Umbilical cord (tissue), 2 donors: ENCODE results near the gene SPAG8. TPM values are rescaled to one million over a fixed set of nuclear protein-coding genes. Genes with fewer than 3 reads are reported as not detected.

ENCODE experiments used
- DNase-seq: peaks from one replicate; pipeline ENCODE4 v3.0.0-alpha.2; 2015; ENCODE audit warnings: low spot score
- total RNA-seq: library from RNA; depleted of rRNA; stranded (reverse); fragments of >200 nt; gene quantifications from one replicate; pipeline ENCODE4 v1.2.3, GENCODE V29; 2014; ENCODE audit warnings: low replicate concordance; ENCODE audit not compliant: insufficient read depth

The SPAG8 gene
- total RNA-seq, 1 donor from 2014 or later = 5.1 TPM

- DNase-seq = no peak
Measured at GRCh38 chr9:35811381-35812024, 559 bp downstream of the SPAG8 start.

DNA sequence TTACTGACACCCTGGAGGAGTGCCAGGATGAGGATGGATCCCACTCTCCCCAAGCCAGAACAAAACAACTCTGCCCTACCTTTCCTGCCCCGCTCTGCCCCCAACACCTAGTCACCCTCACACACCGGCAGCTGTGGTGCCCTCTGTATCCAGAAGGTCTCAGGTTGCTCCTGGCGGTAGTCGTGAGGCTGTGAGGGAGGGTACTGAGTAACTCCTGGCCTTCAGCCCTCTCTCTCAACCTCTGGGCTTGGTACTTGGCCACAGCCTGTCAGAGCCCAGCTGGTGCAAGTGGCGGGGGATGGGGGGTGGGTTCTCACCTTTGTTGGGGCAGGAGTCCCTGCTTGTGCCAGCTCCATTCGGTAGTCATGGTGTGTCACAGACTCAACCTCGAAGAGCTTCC, 1.9 kb downstream of the SPAG8 start:
- DNase-seq = no peak

GRCh38 chr9:35808433-35808832, 3.6 kb downstream of the SPAG8 start:
- DNase-seq = no peak

DNA sequence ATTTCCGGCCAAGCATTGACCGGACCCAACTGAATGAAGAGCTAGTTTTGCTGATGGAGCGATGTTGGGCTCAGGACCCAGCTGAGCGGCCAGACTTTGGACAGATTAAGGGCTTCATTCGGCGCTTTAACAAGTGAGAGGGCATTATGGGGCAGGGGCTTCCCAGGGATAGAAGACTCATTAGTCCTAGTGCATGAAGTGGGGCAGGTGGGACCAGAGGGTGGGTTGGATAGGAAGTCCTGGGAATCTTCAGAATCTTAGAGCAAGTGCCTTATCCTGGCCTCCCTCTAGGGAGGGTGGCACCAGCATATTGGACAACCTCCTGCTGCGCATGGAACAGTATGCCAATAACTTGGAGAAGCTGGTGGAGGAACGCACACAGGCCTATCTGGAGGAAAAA, 6.0 kb downstream of the SPAG8 start:
- DNase-seq = no peak

DNA sequence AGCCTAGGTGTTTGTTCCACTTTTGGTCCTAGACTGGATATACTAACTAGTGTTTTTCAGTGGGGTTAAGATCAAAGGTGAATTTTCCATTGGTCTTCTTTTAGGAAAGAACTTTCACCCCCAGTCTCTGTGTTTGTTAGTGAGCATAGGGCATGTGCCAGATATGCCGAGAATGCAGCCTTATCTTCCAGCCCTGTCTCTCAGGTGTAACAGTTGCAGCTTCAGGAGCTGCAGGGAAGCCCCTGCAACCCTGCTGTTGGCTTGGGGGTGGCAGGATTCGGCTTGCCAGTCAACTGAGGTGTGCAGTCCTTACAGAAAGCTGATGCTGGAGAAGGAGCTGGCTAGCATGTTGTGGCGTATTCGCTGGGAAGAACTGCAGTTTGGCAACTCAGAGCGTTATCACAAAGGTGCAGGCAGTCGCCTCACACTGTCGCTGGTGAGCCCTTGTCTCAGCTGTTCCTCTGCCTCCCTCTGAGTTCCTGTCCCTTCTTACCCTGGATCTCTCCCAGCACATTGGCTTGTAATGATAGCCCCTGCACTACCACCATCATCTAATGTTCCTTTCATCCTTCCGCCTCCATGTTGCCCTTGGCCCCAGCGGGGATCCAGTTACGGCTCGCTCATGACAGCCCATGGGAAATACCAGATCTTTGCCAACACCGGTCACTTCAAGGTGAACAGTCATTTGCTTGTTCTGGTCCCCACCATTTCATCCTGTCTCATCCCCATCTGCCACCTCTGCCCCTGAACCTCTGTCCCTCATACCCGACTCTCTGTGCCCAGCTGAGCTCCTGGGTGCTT, 10.5 kb downstream of the SPAG8 start:
- no peak for DNase-seq

DNA sequence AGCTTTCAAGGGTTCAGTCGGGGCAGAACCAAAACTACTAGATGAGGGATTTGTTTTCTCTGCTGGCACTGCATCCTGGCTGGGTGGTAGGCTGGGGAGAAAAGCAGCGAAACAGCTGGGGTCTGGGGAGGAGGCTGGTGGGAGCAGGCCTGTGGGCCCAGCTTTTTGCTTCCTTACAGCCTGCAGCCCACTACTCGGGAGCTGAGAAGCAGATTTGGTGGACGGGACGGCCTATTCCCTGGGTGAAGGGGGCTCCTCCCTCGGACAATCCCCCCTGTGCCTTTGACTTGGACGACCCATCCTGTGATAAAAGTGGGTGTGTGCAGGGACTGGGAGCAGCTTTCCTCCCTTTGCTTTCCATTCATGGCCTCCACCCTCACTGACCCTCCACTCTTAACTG, 11.5 kb downstream of the SPAG8 start:
- DNase-seq = no peak

- DNase-seq = no peak
Measured at GRCh38 chr9:35798658-35799374, 13.2 kb downstream of the SPAG8 start.

DNA sequence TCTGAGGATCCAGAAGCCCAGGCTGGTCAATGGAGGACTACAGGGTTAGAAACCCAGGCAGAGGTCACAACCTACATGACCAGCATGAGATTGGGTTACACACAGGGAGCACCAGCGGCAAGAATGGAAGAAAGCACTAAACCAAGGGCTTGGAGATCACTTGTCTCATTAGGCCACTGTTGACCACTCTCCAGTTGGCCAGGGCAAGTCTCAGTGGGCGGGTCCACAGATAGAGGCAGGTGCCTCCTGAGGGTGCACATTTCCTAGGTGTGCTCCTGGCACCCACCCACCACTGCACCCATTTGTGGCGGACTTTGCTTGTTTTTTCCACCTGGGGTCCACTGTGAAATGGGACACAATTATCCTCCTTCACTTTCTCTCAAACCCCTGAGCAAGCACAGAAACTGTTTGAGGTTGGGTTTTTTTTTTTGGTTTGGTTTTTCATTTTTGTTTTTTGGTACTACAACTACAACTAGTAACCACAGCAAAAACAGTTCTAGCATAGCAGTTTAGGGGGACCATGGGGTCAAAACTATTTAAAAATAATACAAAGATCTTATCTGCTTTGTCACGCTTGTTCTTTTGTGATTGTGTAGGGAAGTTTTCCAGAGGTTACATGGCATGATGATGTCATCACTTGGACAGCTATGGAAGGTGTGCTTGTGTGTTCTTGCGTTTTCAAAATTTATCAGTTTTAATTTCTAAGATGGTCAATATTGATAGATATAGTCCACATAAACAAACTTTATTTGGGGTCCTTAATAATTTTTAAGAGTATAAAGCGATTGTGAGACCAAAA, 14.6 kb downstream of the SPAG8 start:
- no peak for DNase-seq

DNA sequence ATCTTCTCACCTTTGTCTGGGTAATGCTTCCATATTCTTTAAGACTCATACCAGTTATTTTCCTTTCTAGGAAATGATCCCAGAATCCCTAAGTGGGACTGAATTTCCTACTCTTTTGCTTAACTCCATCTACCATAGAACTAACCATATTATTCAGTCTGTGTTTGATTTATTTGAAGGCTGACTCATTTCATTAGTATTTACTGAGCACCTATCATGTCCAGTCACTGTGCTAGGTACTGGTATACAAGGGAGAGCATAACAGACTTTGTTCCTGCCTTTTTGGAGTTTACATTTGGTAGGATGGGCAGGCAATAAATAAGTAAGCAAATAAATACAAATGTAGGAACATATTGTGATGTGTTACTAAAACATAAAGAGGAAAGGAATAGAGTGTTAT, 16.4 kb downstream of the SPAG8 start:
- DNase-seq = no peak

GRCh38 chr9:35793461-35793860, 18.6 kb downstream of the SPAG8 start:
- DNase-seq = no peak

DNA sequence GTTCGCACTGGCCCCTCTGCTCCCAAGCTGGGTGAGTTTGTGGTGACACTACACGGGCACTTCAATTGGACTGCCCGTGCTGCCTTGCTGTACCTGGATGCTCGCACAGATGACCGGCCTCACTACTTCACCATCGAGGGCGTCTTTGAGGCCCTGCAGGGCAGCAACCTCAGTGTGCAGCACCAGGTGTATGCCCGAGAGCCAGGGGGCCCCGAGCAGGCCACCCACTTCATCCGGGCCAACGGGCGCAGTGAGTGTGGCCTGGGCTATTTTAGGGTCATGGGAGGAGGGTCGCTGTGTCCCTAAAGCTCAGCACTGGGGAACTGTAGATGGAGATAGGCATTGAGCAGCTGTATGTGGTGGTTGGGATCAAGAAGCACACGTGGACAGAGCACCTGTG, 19.2 kb downstream of the SPAG8 start:
- DNase-seq = no peak

DNA sequence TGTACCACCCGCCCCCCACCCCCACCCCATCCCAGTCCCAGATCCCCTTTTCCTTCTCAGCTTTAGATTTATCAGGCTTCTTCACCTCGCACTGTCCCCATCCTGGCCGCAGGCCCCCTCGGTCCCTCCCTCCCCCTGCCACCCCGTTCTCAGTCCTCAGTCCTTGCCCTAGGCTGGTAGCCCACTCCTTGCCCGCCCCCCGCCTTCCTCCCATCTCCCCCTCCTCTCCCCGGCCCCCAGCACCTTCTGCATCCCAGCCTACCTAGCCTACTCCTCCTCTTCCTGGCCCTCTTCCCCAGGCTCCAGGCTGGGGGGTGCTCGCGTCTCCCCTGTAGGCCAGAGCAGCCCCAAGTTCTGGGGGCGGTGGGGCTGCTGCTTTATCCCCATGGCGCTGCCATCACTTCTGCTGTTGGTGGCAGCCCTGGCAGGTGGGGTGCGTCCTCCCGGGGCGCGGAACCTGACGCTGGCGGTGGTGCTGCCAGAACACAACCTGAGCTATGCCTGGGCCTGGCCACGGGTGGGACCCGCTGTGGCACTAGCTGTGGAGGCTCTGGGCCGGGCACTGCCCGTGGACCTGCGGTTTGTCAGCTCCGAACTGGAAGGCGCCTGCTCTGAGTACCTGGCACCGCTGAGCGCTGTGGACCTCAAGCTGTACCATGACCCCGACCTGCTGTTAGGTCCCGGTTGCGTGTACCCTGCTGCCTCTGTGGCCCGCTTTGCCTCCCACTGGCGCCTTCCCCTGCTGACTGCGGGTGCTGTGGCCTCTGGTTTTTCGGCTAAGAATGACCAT, 19.8 kb downstream of the SPAG8 start:
- DNase-seq = no peak

DNA sequence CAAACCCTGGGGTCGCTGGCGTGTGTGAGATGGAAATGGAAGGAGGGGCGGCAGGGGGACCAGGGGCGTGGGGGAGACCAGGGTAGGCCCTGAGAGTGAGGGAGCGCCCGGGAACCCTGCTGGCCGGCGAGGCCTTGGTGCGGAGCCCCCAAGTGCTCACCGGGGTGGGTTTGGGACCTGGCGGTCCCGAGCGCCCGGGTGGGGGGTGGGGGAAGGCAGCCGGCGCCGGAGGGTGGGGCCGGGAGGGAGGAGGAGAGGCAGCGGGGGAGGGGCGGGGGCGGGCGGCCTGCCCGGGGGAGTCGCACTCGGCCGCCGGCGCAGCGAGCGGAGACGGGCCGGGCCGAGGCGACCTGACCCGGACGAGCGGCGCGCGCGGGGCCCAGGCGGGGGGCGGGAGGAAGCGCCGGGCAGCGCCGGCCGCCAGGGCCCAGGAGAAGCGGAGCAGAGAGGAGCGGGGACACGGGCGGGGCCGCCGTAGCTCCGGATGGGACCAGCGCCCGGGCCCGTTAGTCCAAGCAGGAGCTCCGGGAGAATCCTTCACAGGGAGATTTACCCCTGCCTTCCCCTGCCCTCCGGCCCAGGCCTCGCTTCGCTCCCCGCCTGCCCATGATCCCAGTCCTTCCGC, 20.7 kb downstream of the SPAG8 start, which contains the start of gene NPR2:
TSS of gene NPR2 (plus strand) at position 295 of the 625 bp plus-strand sequence. CDS start 818 bp downstream, outside the sequence.
- DNase-seq = peak; percentile 38

- DNase-seq = peak; percentile 92
Measured at GRCh38 chr9:35790385-35791296, 21.4 kb downstream of the SPAG8 start.

DNA sequence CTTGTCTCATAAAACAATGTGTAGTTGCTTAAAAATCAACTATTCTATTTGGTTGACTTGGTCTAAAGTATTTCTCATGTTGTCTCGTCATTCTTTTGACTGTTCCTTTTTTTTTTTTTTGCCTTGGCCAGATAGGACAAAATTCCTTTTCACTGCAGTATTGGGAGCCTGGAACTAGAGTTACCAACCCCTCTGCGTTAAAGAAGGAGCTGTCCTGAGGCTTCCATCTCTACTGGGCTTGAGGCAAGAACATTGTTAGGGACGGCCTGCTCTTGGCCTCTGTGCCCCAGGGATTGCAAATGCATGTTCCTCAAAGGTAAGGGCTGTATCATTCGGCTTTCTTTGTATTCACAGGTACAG, 22.1 kb downstream of the SPAG8 start:
- DNase-seq = no peak

DNA sequence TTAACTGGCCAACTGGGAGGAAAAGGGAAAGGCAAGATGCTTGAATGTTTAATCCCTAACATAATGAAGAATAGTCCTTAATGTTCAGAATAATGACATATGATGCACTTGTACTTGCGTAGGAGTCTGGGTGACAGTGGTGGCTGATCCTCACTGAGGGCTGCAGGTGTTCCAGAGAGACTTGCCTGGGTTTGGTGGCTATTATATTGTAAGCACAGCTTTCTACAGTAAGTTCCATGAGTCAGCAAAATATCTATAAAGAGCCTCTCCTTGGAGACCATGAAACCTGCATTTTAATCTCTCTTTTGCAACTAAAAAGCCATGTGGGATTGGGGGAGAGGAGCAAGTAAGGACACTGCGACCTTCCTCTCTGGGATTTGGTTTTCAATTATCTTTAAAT, 22.5 kb downstream of the SPAG8 start:
- DNase-seq = no peak

DNA sequence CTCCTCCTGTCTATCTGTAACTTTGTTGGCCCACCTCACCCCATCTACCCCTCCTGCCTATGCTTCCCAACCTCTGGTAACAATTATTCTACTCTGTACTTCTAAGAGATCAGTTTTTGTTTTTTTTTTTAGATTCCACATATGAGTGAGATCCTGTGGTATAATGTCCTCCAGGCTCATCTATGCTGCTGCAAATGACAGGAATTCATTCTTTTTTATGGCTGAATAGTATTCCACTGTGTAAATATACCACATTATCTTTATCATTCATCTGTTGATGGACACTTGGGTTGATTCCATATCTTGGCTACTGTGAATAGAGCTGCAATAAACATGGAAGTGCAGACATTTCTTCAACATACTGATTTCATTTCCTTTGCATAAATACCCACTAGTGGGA, 28.6 kb downstream of the SPAG8 start:
- no peak for DNase-seq

GRCh38 chr9:35781066-35781465, 31.0 kb downstream of the SPAG8 start:
- DNase-seq = no peak

- DNase-seq = no peak
Measured at GRCh38 chr9:35778496-35778895, 33.6 kb downstream of the SPAG8 start.
